Astrocyte (in vitro differentiated cells and primary cell): ENCODE measurements around the gene SRC. TPM values are rescaled to one million over a fixed set of nuclear protein-coding genes. Genes with fewer than 3 reads are reported as not detected.

ENCODE experiments used
- DNase-seq: peaks from one replicate; pipeline ENCODE4 v3.0.0-alpha.2; 2010; ENCODE audit warnings: low read depth
- FAIRE-seq: peaks from 2 replicates; lab custom pipeline; 2011; peaks lifted over from hg19 to GRCh38; lab: Jason Lieb, UNC
- H2AFZ ChIP-seq: 2 replicates; pipeline ENCODE4 v1.6.0; 2012; ENCODE audit warnings: low read depth, low read length, inconsistent platforms
- H3K27ac ChIP-seq: 2 replicates; pipeline ENCODE4 v1.5.1; 2011; ENCODE audit warnings: low read depth, low read length, inconsistent platforms
- H3K27me3 ChIP-seq: 2 replicates; pipeline ENCODE4 v1.6.0; 2011; ENCODE audit warnings: low read length, inconsistent platforms; ENCODE audit not compliant: insufficient read depth
- H3K36me3 ChIP-seq: 2 replicates; pipeline ENCODE4 v1.5.1; 2011; ENCODE audit warnings: low read length, inconsistent platforms; ENCODE audit not compliant: insufficient read depth
- H3K4me1 ChIP-seq: 2 replicates; pipeline ENCODE4 v1.5.1; 2011; ENCODE audit warnings: low read length, inconsistent platforms; ENCODE audit not compliant: insufficient read depth
- H3K4me2 ChIP-seq: 2 replicates; pipeline ENCODE4 v1.6.0; 2012; ENCODE audit warnings: low read length, inconsistent platforms
- H3K4me3 ChIP-seq: 2 replicates; pipeline ENCODE4 v1.5.1; 2011; ENCODE audit warnings: low read depth, mild to moderate bottlenecking, low read length, inconsistent platforms; ENCODE audit not compliant: insufficient read depth
- H3K79me2 ChIP-seq: 2 replicates; pipeline ENCODE4 v1.6.0; 2012; ENCODE audit warnings: mild to moderate bottlenecking, low read length, inconsistent platforms; ENCODE audit not compliant: insufficient read depth
- H3K9ac ChIP-seq: 2 replicates; pipeline ENCODE4 v1.6.0; 2012; ENCODE audit warnings: mild to moderate bottlenecking, low read length, inconsistent platforms
- H3K9me3 ChIP-seq: 2 replicates; pipeline ENCODE4 v1.5.1; 2012; ENCODE audit warnings: low read depth, mild to moderate bottlenecking, low read length, inconsistent platforms; ENCODE audit not compliant: insufficient read depth
- H4K20me1 ChIP-seq: 2 replicates; pipeline ENCODE4 v1.6.0; 2012; ENCODE audit warnings: low read length, inconsistent platforms; ENCODE audit not compliant: insufficient read depth
- H3K27ac Mint-ChIP-seq: one replicate; pipeline ENCODE4 v1.8.0; 2021; ENCODE audit warnings: mild to moderate bottlenecking, mixed read lengths; ENCODE audit not compliant: unreplicated experiment
- H3K27me3 Mint-ChIP-seq: one replicate; pipeline ENCODE4 v1.8.0; 2021; ENCODE audit warnings: low read depth, mixed read lengths; ENCODE audit not compliant: unreplicated experiment
- H3K36me3 Mint-ChIP-seq: one replicate; pipeline ENCODE4 v1.8.0; 2021; ENCODE audit warnings: low read depth, mixed read lengths; ENCODE audit not compliant: unreplicated experiment
- H3K4me1 Mint-ChIP-seq: one replicate; pipeline ENCODE4 v1.8.0; 2021; ENCODE audit warnings: low read depth, mixed read lengths; ENCODE audit not compliant: unreplicated experiment
- H3K4me3 Mint-ChIP-seq: one replicate; pipeline ENCODE4 v1.8.0; 2021; ENCODE audit warnings: mild to moderate bottlenecking, moderate library complexity, mixed read lengths; ENCODE audit not compliant: unreplicated experiment
- H3K9me3 Mint-ChIP-seq: one replicate; pipeline ENCODE4 v1.8.0; 2021; ENCODE audit warnings: mild to moderate bottlenecking, mixed read lengths; ENCODE audit not compliant: unreplicated experiment
- EZH2 ChIP-seq: IDR thresholded peaks from 2 replicates; pipeline ENCODE4 v1.6.1; 2012; ENCODE audit warnings: mild to moderate bottlenecking, low read length, inconsistent platforms; ENCODE audit not compliant: insufficient read depth
- total RNA-seq: library from RNA; stranded (reverse); gene quantifications from 2 replicates; pipeline ENCODE4 v1.2.1, GENCODE V29; 2021
- TF ChIP-seq, protein P1 (sequence below): IDR thresholded peaks from 2 replicates; pipeline ENCODE4 v1.5.1; 2011; ENCODE audit warnings: low read depth, mild to moderate bottlenecking, inconsistent platforms, low read length, moderate library complexity; ENCODE audit not compliant: insufficient read depth

Gene SRC
- total RNA-seq, 1 donor from 2014 or later = 33.4 TPM

GRCh38 chr20:37372441-37372840, 26.5 kb downstream of the SRC start:
- H3K27me3 ChIP-seq = no peaks in the 10 kb centered on the region
- H3K79me2 ChIP-seq = peaks cover 14% of the 10 kb centered on the region
- H3K4me3 ChIP-seq = no peak overlapping the region
- FAIRE-seq (no peak), DNase-seq (no peak)
- Mint-ChIP-seq H3K9me3 (no peaks in the 10 kb centered on the region), H3K4me3 (no peak overlapping the region), H3K27me3 (no peaks in the 10 kb centered on the region), H3K36me3 (peaks cover 5% of the 10 kb centered on the region), H3K4me1 (no peaks in the 10 kb centered on the region), H3K27ac (no peak overlapping the region)
- H4K20me1 ChIP-seq = peaks cover 4% of the 10 kb centered on the region
- TF ChIP-seq EZH2 = no peak
- TF ChIP-seq, protein P1, sequence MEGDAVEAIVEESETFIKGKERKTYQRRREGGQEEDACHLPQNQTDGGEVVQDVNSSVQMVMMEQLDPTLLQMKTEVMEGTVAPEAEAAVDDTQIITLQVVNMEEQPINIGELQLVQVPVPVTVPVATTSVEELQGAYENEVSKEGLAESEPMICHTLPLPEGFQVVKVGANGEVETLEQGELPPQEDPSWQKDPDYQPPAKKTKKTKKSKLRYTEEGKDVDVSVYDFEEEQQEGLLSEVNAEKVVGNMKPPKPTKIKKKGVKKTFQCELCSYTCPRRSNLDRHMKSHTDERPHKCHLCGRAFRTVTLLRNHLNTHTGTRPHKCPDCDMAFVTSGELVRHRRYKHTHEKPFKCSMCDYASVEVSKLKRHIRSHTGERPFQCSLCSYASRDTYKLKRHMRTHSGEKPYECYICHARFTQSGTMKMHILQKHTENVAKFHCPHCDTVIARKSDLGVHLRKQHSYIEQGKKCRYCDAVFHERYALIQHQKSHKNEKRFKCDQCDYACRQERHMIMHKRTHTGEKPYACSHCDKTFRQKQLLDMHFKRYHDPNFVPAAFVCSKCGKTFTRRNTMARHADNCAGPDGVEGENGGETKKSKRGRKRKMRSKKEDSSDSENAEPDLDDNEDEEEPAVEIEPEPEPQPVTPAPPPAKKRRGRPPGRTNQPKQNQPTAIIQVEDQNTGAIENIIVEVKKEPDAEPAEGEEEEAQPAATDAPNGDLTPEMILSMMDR = no peak
- no peak overlapping the region for H3K4me2 ChIP-seq
- no peak overlapping the region for H3K9ac ChIP-seq
- H3K9me3 ChIP-seq = no peaks in the 10 kb centered on the region
- H2AFZ ChIP-seq = no peak overlapping the region
- H3K4me1 ChIP-seq = no peaks in the 10 kb centered on the region
- no peak overlapping the region for H3K27ac ChIP-seq
- peaks cover 3% of the 10 kb centered on the region for H3K36me3 ChIP-seq

- Histone ChIP-seq H3K4me3 (no peak overlapping the region), H2AFZ (no peak overlapping the region), H3K9ac (no peak overlapping the region), H3K36me3 (peaks cover 3% of the 10 kb centered on the region), H3K27ac (no peak overlapping the region), H3K4me1 (no peaks in the 10 kb centered on the region), H3K79me2 (peaks cover 14% of the 10 kb centered on the region), H3K27me3 (no peaks in the 10 kb centered on the region), H3K4me2 (no peak overlapping the region), H3K9me3 (no peaks in the 10 kb centered on the region), H4K20me1 (peaks cover 4% of the 10 kb centered on the region)
- TF ChIP-seq EZH2 = no peak
- TF ChIP-seq, protein P1 = no peak
- H3K27ac Mint-ChIP-seq = no peak overlapping the region
- H3K4me1 Mint-ChIP-seq = no peaks in the 10 kb centered on the region
- no peak overlapping the region for H3K4me3 Mint-ChIP-seq
- no peaks in the 10 kb centered on the region for H3K27me3 Mint-ChIP-seq
- DNase-seq = no peak
- no peaks in the 10 kb centered on the region for H3K9me3 Mint-ChIP-seq
- FAIRE-seq = no peak
- peaks cover 2% of the 10 kb centered on the region for H3K36me3 Mint-ChIP-seq
Observed at GRCh38 chr20:37373020-37373598, 27.2 kb downstream of the SRC start.

- no peak overlapping the region for H3K4me3 Mint-ChIP-seq
- Histone ChIP-seq H3K27ac (no peak overlapping the region), H3K36me3 (peaks cover 3% of the 10 kb centered on the region), H3K4me1 (peaks cover 13% of the 10 kb centered on the region), H3K27me3 (no peaks in the 10 kb centered on the region), H3K4me2 (no peak overlapping the region), H3K4me3 (no peak overlapping the region), H3K79me2 (peaks cover 14% of the 10 kb centered on the region), H3K9me3 (no peaks in the 10 kb centered on the region), H3K9ac (no peak overlapping the region), H2AFZ (no peak overlapping the region), H4K20me1 (peaks cover 4% of the 10 kb centered on the region)
- TF ChIP-seq, protein P1 = no peak
- no peak for TF ChIP-seq EZH2
- peaks cover 3% of the 10 kb centered on the region for H3K36me3 Mint-ChIP-seq
- no peaks in the 10 kb centered on the region for H3K9me3 Mint-ChIP-seq
- H3K27me3 Mint-ChIP-seq = no peaks in the 10 kb centered on the region
- H3K27ac Mint-ChIP-seq = no peak overlapping the region
- H3K4me1 Mint-ChIP-seq = peaks cover 6% of the 10 kb centered on the region
- no peak for FAIRE-seq
- DNase-seq = no peak
Observed at GRCh38 chr20:37375227-37375626, 29.3 kb downstream of the SRC start.
